A673 (cell line): ENCODE data around the gene TM9SF2. TPM values are rescaled to one million over a fixed set of nuclear protein-coding genes. Genes with fewer than 3 reads are reported as not detected.

Experiments
- BruUV-seq: library from RNA; stranded (reverse); fragments of 400-500 nt; replicated peaks from 2 replicates; lab custom pipeline; 2021; lab: Mats Ljungman, UMichigan
- CTCF ChIA-PET: fragments of 300-600 bp; sonication (Branson Sonifier 250); formaldehyde crosslinking; loops from one replicate; lab custom pipeline; 2022; ENCODE audit warnings: antibody characterized with exemption; lab: Charles Lee
- POLR2A ChIA-PET: fragments of 300-600 bp; sonication (Branson Sonifier 250); formaldehyde crosslinking; loops from one replicate; lab custom pipeline; 2022; ENCODE audit warnings: antibody characterized with exemption; ENCODE audit not compliant: low non-redundant PET; lab: Charles Lee
- DNase-seq: peaks from one replicate; pipeline ENCODE4 v3.0.0-alpha.2; 2015; ENCODE audit warnings: low spot score
- H3K27ac ChIP-seq: fragments of 200-600 bp; sonication (generic); 2 replicates; pipeline ENCODE4 v1.5.1; 2016; ENCODE audit warnings: mixed run types, low read depth, mild to moderate bottlenecking, mixed read lengths, antibody characterized with exemption, low read length; ENCODE audit not compliant: poor library complexity, severe bottlenecking
- H3K27me3 ChIP-seq: fragments of 200-600 bp; sonication (generic); replicated peaks from 2 replicates; pipeline ENCODE4 v1.6.1; 2017; ENCODE audit warnings: mixed run types, low read depth, mild to moderate bottlenecking, mixed read lengths, antibody characterized with exemption, low read length; ENCODE audit not compliant: insufficient read depth, poor library complexity
- H3K36me3 ChIP-seq: fragments of 200-600 bp; sonication (generic); 2 replicates; pipeline ENCODE4 v1.6.1; 2016; ENCODE audit warnings: mixed run types, mild to moderate bottlenecking, mixed read lengths, antibody characterized with exemption, low read length; ENCODE audit not compliant: insufficient read depth, poor library complexity, severe bottlenecking
- H3K4me1 ChIP-seq: fragments of 200-600 bp; sonication (generic); 2 replicates; pipeline ENCODE4 v1.6.1; 2017; ENCODE audit warnings: mixed run types, mild to moderate bottlenecking, mixed read lengths, antibody characterized with exemption, low read length; ENCODE audit not compliant: insufficient read depth, poor library complexity, severe bottlenecking
- H3K4me3 ChIP-seq: fragments of 200-600 bp; sonication (generic); 2 replicates; pipeline ENCODE4 v1.5.1; 2016; ENCODE audit warnings: low read depth, mixed run types, mild to moderate bottlenecking, mixed read lengths, low read length; ENCODE audit not compliant: poor library complexity, severe bottlenecking
- H3K9me3 ChIP-seq: fragments of 200-600 bp; sonication (generic); 2 replicates; pipeline ENCODE4 v1.6.1; 2016; ENCODE audit warnings: mixed run types, low read depth, mild to moderate bottlenecking, mixed read lengths, antibody characterized with exemption, low read length; ENCODE audit not compliant: poor library complexity, severe bottlenecking
- EZH2 ChIP-seq: fragments of 200-600 bp; sonication (generic); IDR thresholded peaks from 2 replicates; pipeline ENCODE4 v1.6.1; 2017; ENCODE audit warnings: borderline replicate concordance, low read depth, mild to moderate bottlenecking, mixed read lengths, antibody characterized with exemption, low read length; ENCODE audit not compliant: poor library complexity, severe bottlenecking
- intact Hi-C: fragments of 100-400 bp; cut with micrococcal nuclease; formaldehyde crosslinking; loops from one replicate; pipeline ENCODE4 v1.10.0; 2022; ENCODE audit not compliant: unreplicated experiment
- total RNA-seq: library from RNA; stranded (reverse); gene quantifications from 2 replicates; pipeline ENCODE4 v1.2.3, GENCODE V29; 2021
- TF ChIP-seq, protein P1 (sequence below): fragments of 300-800, 200-600 bp; sonication (generic); conservative IDR thresholded peaks from 2 replicates; pipeline ENCODE4 v1.5.1; 2017; ENCODE audit warnings: low read depth, mild to moderate bottlenecking, antibody characterized with exemption, low read length, moderate library complexity, mixed read lengths

Gene TM9SF2
- total RNA-seq, 1 experiment from 2014 or later: 96.3 TPM

DNA sequence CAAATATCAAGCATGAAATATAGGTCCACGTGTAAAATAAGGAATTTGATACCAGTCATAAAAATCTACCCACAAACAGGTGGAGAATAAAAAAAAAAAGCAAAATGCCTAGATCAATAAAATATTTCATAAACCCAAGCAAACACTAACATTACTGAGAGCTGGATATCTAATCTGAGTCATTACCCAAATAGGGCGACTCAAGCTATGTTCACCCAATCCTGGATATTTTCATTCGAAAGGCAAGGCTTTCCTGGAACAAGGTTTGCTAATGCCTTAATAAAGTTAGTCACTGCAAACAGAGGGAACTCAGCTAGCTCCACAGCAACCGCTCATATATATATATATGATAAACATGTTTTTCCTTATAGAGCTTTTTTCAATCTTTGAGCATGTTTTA, 33.5 kb upstream of the TM9SF2 start:
- no TSS peak for BruUV-seq
- Histone ChIP-seq H3K36me3 (no peaks in the 10 kb centered on the region), H3K4me3 (no peak overlapping the region), H3K27ac (no peak overlapping the region), H3K9me3 (no peaks in the 10 kb centered on the region), H3K27me3 (no peaks in the 10 kb centered on the region), H3K4me1 (no peaks in the 10 kb centered on the region)
- TF ChIP-seq, protein P1, sequence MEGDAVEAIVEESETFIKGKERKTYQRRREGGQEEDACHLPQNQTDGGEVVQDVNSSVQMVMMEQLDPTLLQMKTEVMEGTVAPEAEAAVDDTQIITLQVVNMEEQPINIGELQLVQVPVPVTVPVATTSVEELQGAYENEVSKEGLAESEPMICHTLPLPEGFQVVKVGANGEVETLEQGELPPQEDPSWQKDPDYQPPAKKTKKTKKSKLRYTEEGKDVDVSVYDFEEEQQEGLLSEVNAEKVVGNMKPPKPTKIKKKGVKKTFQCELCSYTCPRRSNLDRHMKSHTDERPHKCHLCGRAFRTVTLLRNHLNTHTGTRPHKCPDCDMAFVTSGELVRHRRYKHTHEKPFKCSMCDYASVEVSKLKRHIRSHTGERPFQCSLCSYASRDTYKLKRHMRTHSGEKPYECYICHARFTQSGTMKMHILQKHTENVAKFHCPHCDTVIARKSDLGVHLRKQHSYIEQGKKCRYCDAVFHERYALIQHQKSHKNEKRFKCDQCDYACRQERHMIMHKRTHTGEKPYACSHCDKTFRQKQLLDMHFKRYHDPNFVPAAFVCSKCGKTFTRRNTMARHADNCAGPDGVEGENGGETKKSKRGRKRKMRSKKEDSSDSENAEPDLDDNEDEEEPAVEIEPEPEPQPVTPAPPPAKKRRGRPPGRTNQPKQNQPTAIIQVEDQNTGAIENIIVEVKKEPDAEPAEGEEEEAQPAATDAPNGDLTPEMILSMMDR: no peak
- TF ChIP-seq EZH2: no peak
- intact Hi-C loops: no loop called here
- ChIA-PET POLR2A (no interaction called here), CTCF (interaction anchor here (0.6 to 0.7 kb wide), 3 partner anchors 12 to 187 kb away, joined by 3 to 6 read pairs (median 3); no protein-coding TSS in a partner anchor)
- DNase-seq: no peak

GRCh38 chr13:99469041-99469440, 32.2 kb upstream of the TM9SF2 start:
- ChIA-PET POLR2A (no interaction called here), CTCF (no interaction called here)
- H3K27ac ChIP-seq: no peak overlapping the region
- H3K4me3 ChIP-seq: no peak overlapping the region
- H3K36me3 ChIP-seq: no peaks in the 10 kb centered on the region
- TF ChIP-seq, protein P1: no peak
- no peak for TF ChIP-seq EZH2
- BruUV-seq: no TSS peak
- peak; percentile 46 for DNase-seq
- intact Hi-C loops: no loop called here
- no peaks in the 10 kb centered on the region for H3K9me3 ChIP-seq
- H3K27me3 ChIP-seq: no peaks in the 10 kb centered on the region
- H3K4me1 ChIP-seq: no peaks in the 10 kb centered on the region

GRCh38 chr13:99470027-99470426, 31.2 kb upstream of the TM9SF2 start:
- BruUV-seq: no TSS peak
- POLR2A ChIA-PET: interaction anchor here (0.6 kb wide), 1 partner anchor 136 kb away, joined by 4 read pairs; the partner anchor contains the start of gene CLYBL
- no peaks in the 10 kb centered on the region for H3K4me1 ChIP-seq
- CTCF ChIA-PET: no interaction called here
- no peak for DNase-seq
- H3K27ac ChIP-seq: no peak overlapping the region
- no peaks in the 10 kb centered on the region for H3K36me3 ChIP-seq
- TF ChIP-seq, protein P1: no peak
- TF ChIP-seq EZH2: no peak
- intact Hi-C loops: no loop called here
- no peaks in the 10 kb centered on the region for H3K9me3 ChIP-seq
- H3K4me3 ChIP-seq: no peak overlapping the region
- H3K27me3 ChIP-seq: no peaks in the 10 kb centered on the region
